SK-N-SH (cell line): ENCODE data around the gene SPDYE1. TPM values are rescaled to one million over a fixed set of nuclear protein-coding genes. Genes with fewer than 3 reads are reported as not detected.
"Not testable (repeated sequence)": the region's sequence is repeated elsewhere in the genome, so short reads cannot be mapped to it uniquely, and the experiment has no call there.

Experiments used
- CTCF ChIA-PET: fragments of 300-600, 350-600 bp; formaldehyde crosslinking; extraction: SDS; loops from one replicate; lab custom pipeline; 2021; lab: Yijun Ruan, JAX
- POLR2A ChIA-PET: fragments of 350-600 bp; sonication (Branson Sonifier 250); formaldehyde crosslinking; extraction: SDS; loops from one replicate; lab custom pipeline; 2020; ENCODE audit warnings: antibody characterized with exemption, inconsistent platforms; lab: Yijun Ruan, JAX
- DNase-seq: peaks from one replicate; pipeline ENCODE4 v3.0.0; 2012
- H2AFZ ChIP-seq: fragments of 200-600 bp; sonication (generic); 2 replicates; pipeline ENCODE4 v1.8.1; 2016; ENCODE audit warnings: antibody characterized with exemption, mild to moderate bottlenecking, low read depth
- H3F3A ChIP-seq: fragments of 200-600 bp; sonication (generic); replicated peaks from 2 replicates; pipeline ENCODE3; 2016; ENCODE audit warnings: antibody characterized with exemption, mild to moderate bottlenecking; ENCODE audit not compliant: insufficient read depth
- H3K27ac ChIP-seq, 2 experiments: fragments of 200-500 bp in 1 of 2; fragments of 200-600 bp in 1 of 2; sonication (Bioruptor generic) in 1 of 2; sonication (generic), shearing (Covaris generic) in 1 of 2; 2 replicates each; pipeline versions ENCODE4 v1.5.1 to v1.6.1; 2014 to 2016; ENCODE audit warnings: low read depth in 2 of 2, inconsistent platforms in 1 of 2, low read length in 1 of 2, mild to moderate bottlenecking in 1 of 2, mixed read lengths in 1 of 2
- H3K27me3 ChIP-seq: fragments of 200-600 bp; sonication (generic), shearing (Covaris generic); 2 replicates; pipeline ENCODE4 v1.6.1; 2016; ENCODE audit warnings: mixed run types; ENCODE audit not compliant: insufficient read depth
- H3K36me3 ChIP-seq, 2 experiments: fragments of 200-500 bp in 1 of 2; fragments of 200-600 bp in 1 of 2; sonication (Bioruptor generic) in 1 of 2; sonication (generic) in 1 of 2; replicated peaks in 1 of 2; 2 replicates each; pipeline versions ENCODE3 to v1.5.1; 2014 to 2016; ENCODE audit warnings: low read length in 1 of 2, mild to moderate bottlenecking in 1 of 2; ENCODE audit not compliant: insufficient read depth in 2 of 2, control insufficient read depth in 1 of 2
- H3K4me1 ChIP-seq, 2 experiments: fragments of 200-500 bp in 1 of 2; fragments of 200-600 bp in 1 of 2; sonication (Bioruptor generic) in 1 of 2; sonication (generic), shearing (Covaris generic) in 1 of 2; 2 replicates each; pipeline versions ENCODE4 v1.5.1 to v1.6.1; 2014 to 2016; ENCODE audit warnings: low read depth in 1 of 2, low read length in 1 of 2, mixed run types in 1 of 2; ENCODE audit not compliant: insufficient read depth in 2 of 2, control insufficient read depth in 1 of 2
- H3K4me2 ChIP-seq: fragments of 200-600 bp; sonication (generic), shearing (Covaris generic); 2 replicates; pipeline ENCODE4 v1.6.1; 2017; ENCODE audit warnings: mixed run types
- H3K4me3 ChIP-seq, 2 experiments: fragments of 200-500 bp in 1 of 2; fragments of 200-600 bp in 1 of 2; sonication (Bioruptor generic) in 1 of 2; sonication (generic), shearing (Covaris generic) in 1 of 2; 2 replicates each; pipeline versions ENCODE4 v1.5.1 to v1.8.1; 2014 to 2016; ENCODE audit warnings: low read depth in 2 of 2, inconsistent platforms in 1 of 2, low read length in 1 of 2, mild to moderate bottlenecking in 1 of 2, mixed read lengths in 1 of 2, moderate library complexity in 1 of 2
- H3K79me2 ChIP-seq: fragments of 200-600 bp; sonication (generic); 2 replicates; pipeline ENCODE4 v1.8.1; 2017; ENCODE audit warnings: mild to moderate bottlenecking; ENCODE audit not compliant: insufficient read depth
- H3K9ac ChIP-seq: fragments of 200-600 bp; sonication (generic); 2 replicates; pipeline ENCODE4 v1.6.1; 2017; ENCODE audit warnings: mixed run types
- H3K9me2 ChIP-seq: fragments of 200-600 bp; sonication (generic); 2 replicates; pipeline ENCODE4 v1.6.1; 2017; ENCODE audit warnings: mixed run types
- H3K9me3 ChIP-seq: fragments of 200-600 bp; sonication (generic); 2 replicates; pipeline ENCODE4 v1.6.1; 2017; ENCODE audit warnings: mixed run types, mild to moderate bottlenecking, moderate library complexity
- H4K20me1 ChIP-seq: fragments of 200-600 bp; sonication (generic); 2 replicates; pipeline ENCODE4 v1.6.1; 2017; ENCODE audit warnings: mild to moderate bottlenecking, mixed run types; ENCODE audit not compliant: insufficient read depth
- CHD2 ChIP-seq: fragments of 150-350 bp; IDR thresholded peaks from 2 replicates; pipeline ENCODE4 v1.6.1; 2018; ENCODE audit warnings: low read length; ENCODE audit not compliant: partially characterized antibody
- CTCF ChIP-seq: fragments of 200-600 bp; sonication (generic); IDR thresholded peaks from 2 replicates; pipeline ENCODE4 v1.6.1; 2017; ENCODE audit warnings: antibody characterized with exemption, mild to moderate bottlenecking, moderate library complexity
- ELF1 ChIP-seq: IDR thresholded peaks from 2 replicates; pipeline ENCODE4 v1.4.0; 2012
- FOSL2 ChIP-seq: IDR thresholded peaks from 2 replicates; pipeline ENCODE4 v1.4.0; 2012; ENCODE audit warnings: low read depth, mild to moderate bottlenecking, moderate library complexity, borderline replicate concordance
- GABPA ChIP-seq: IDR thresholded peaks from 2 replicates; pipeline ENCODE4 v1.4.0; 2012; ENCODE audit warnings: low read depth, mild to moderate bottlenecking
- MXI1 ChIP-seq: IDR thresholded peaks from 2 replicates; pipeline ENCODE4 v1.6.1; 2012; ENCODE audit warnings: mild to moderate bottlenecking, low read depth, low read length, improper control_type of control experiment
- NRF1 ChIP-seq: IDR thresholded peaks from 2 replicates; pipeline ENCODE4 v1.6.1; 2012; ENCODE audit warnings: low read depth, mild to moderate bottlenecking, low read length
- POLR2AphosphoS5 ChIP-seq: IDR thresholded peaks from 2 replicates; pipeline ENCODE4 v1.6.1; 2012; ENCODE audit warnings: low read depth, low read length
- RCOR1 ChIP-seq: fragments of 150-350 bp; IDR thresholded peaks from 2 replicates; pipeline ENCODE4 v1.6.1; 2017; ENCODE audit warnings: antibody characterized with exemption, low read length
- SIN3A ChIP-seq: IDR thresholded peaks from 2 replicates; pipeline ENCODE4 v1.6.1; 2012; ENCODE audit warnings: low read depth, mild to moderate bottlenecking, low read length, moderate library complexity, borderline replicate concordance
- TAF1 ChIP-seq: IDR thresholded peaks from 2 replicates; pipeline ENCODE4 v1.6.1; 2012; ENCODE audit warnings: low read depth, mild to moderate bottlenecking, low read length, moderate library complexity, borderline replicate concordance
- TCF12 ChIP-seq: IDR thresholded peaks from 2 replicates; pipeline ENCODE4 v1.4.0; 2012
- TEAD4 ChIP-seq: IDR thresholded peaks from 2 replicates; pipeline ENCODE4 v1.4.0; 2012; ENCODE audit warnings: mild to moderate bottlenecking, borderline replicate concordance; ENCODE audit not compliant: insufficient read depth
- YY1 ChIP-seq: IDR thresholded peaks from 2 replicates; pipeline ENCODE4 v1.4.0; 2012; ENCODE audit warnings: low read depth, mild to moderate bottlenecking
- WGBS: methylation state at CpG from one replicate; pipeline ENCODE4 v1.1.6; 2017; ENCODE audit warnings: low lambda C conversion rate; 5-methylcytosine and 5-hydroxymethylcytosine counted together
- polyA plus RNA-seq, 3 experiments: library from polyadenylated mRNA; depleted of rRNA; stranded (reverse); fragments of >200 nt; gene quantifications; 2 replicates each; pipeline ENCODE4 v1.2.3, GENCODE V29; 2012
- TF ChIP-seq, protein P1 (sequence below): IDR thresholded peaks from 2 replicates; pipeline ENCODE4 v1.4.0; 2012; ENCODE audit warnings: low read depth

The SPDYE1 gene
- polyA plus RNA-seq, 1 of the 3 experiments (the other 2 are of a cell fraction) = not detected

DNA sequence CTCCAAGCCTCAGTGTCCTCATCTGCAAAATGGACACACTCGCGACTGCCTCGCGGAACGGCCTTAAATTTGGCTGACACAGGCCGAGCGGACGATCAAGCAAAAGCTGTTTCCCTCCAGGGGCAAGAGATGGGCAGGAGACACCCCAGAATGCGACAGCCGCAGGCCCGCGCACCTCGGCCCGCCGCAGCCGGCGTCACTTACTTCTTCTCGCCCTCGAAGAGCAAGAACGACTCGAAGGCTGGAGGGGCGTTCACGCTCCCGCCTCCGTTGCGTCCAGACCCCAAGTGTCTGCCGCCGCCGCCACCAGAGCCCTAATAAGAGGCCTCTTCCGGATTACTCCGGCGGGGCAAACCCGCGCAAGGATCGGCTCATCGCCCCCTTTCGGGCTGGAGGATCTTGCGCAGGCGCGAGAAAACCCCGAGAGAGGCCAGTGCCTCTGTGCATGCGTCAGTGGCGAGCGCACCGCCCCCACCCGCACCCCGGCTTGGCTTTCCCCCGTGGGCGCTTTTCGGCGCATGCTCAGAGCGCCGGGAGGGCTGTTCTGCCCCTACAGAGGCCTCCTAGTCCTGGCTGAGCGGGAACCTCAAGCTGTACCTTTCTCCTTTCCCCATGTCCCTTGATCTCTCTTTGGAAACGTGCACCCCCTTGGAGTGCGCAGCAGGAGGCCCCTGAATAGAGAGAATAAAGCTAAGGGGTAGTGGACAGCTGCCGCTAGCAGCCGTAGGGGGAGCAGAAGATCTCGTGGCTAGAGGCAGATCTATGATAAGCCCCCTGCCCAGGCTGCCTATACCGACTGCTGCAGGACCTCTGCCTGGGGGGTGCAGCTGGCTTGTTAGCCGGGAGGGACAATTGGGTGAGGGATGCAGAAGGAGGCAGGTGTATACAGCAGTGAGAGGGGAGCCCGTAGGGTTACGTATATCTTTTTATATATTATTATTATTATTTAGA lies 21.4 kb downstream of the SPDYE1 start:
- H4K20me1 ChIP-seq, H3F3A ChIP-seq, H3K27me3 ChIP-seq, H3K9me3 ChIP-seq, H3K4me1 ChIP-seq, H3K36me3 ChIP-seq, H3K9me2 ChIP-seq: not testable (repeated sequence)
- Histone ChIP-seq H3K79me2 (peaks cover 18% of the 10 kb centered on the region), H3K4me3 (peak overlapping the region; percentile 79 to 96), H3K27ac (peak overlapping the region; percentile 41 to 70; a peak in 3 of 4 replicates), H3K4me2 (peak overlapping the region; percentile 86), H3K9ac (peak overlapping the region; percentile 95), H2AFZ (peak overlapping the region; percentile 94)
- ChIA-PET POLR2A (interaction anchor here (1.0 to 1.6 kb wide), 2 partner anchors 25 to 41 kb away, joined by 3 to 7 read pairs; partner anchors contain the start of gene DBNL), CTCF (interaction anchor here (0.7 to 3.0 kb wide), 6 partner anchors 26 to 546 kb away, joined by 3 to 19 read pairs (median 6); partner anchors contain the start of gene DBNL)
- TF ChIP-seq MXI1 = peak; percentile 78
- TF ChIP-seq POLR2AphosphoS5 = peak; percentile 84
- peak; percentile 86 for TF ChIP-seq NRF1
- TF ChIP-seq, protein P1, sequence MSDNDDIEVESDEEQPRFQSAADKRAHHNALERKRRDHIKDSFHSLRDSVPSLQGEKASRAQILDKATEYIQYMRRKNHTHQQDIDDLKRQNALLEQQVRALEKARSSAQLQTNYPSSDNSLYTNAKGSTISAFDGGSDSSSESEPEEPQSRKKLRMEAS = peak; percentile 82
- peak; percentile 68 for TF ChIP-seq CHD2
- peak; percentile 94 for TF ChIP-seq TAF1
- peak; percentile 86 for TF ChIP-seq GABPA
- 0 out of 2 replicates have a peak, but pooled peaks have one; percentile 18 for TF ChIP-seq FOSL2
- TF ChIP-seq RCOR1 = peak; percentile 21; the same call in 1 of the 2 replicates
- TF ChIP-seq ELF1 = peak; percentile 76
- TF ChIP-seq TCF12 = peak; percentile 47; the same call in 1 of the 2 replicates
- peak; percentile 71; the same call in 1 of the 2 replicates for TF ChIP-seq YY1
- TF ChIP-seq SIN3A = peak; percentile 82; the same call in 1 of the 2 replicates
- TF ChIP-seq CTCF = peak; percentile 85
- TF ChIP-seq TEAD4 = 0 out of 2 replicates have a peak, but pooled peaks have one; percentile 25
- WGBS = 3% methylated on average over 35 of the region's 63 CpGs
- peak; percentile 99 for DNase-seq

- H3K9ac ChIP-seq, H3K9me2 ChIP-seq, H3K36me3 ChIP-seq, DNase-seq, H2AFZ ChIP-seq, H3K27ac ChIP-seq, H3K9me3 ChIP-seq, H3F3A ChIP-seq, H3K4me2 ChIP-seq, H3K27me3 ChIP-seq, H3K4me1 ChIP-seq, H3K4me3 ChIP-seq, H4K20me1 ChIP-seq: not testable (repeated sequence)
- peaks cover 18% of the 10 kb centered on the region for H3K79me2 ChIP-seq
- ChIA-PET CTCF (interaction anchor here (0.7 to 3.0 kb wide), 9 partner anchors 25 to 545 kb away, joined by 3 to 19 read pairs (median 5); partner anchors contain the start of genes DBNL and POLD2), POLR2A (interaction anchor here (1.0 to 1.6 kb wide), 2 partner anchors 24 to 41 kb away, joined by 3 to 7 read pairs; partner anchors contain the start of gene DBNL)
- WGBS = 97% methylated on average over 6 of the region's 6 CpGs
These were observed 22.1 kb downstream of the SPDYE1 start for GRCh38 chr7:44019825-44020224.

- CTCF ChIA-PET, H3K36me3 ChIP-seq, DNase-seq, H4K20me1 ChIP-seq, H2AFZ ChIP-seq, H3F3A ChIP-seq, H3K9ac ChIP-seq, H3K27me3 ChIP-seq, H3K27ac ChIP-seq, H3K9me3 ChIP-seq, POLR2A ChIA-PET, H3K4me1 ChIP-seq, H3K4me3 ChIP-seq, H3K9me2 ChIP-seq, H3K4me2 ChIP-seq: not testable (repeated sequence)
- H3K79me2 ChIP-seq = peaks cover 15% of the 10 kb centered on the region
- 66% methylated on average over 7 of the region's 7 CpGs for WGBS
These were observed 24.4 kb downstream of the SPDYE1 start for GRCh38 chr7:44022069-44022468.
